ENCODE measurements around the gene POFUT2.

Gene POFUT2

DNA sequence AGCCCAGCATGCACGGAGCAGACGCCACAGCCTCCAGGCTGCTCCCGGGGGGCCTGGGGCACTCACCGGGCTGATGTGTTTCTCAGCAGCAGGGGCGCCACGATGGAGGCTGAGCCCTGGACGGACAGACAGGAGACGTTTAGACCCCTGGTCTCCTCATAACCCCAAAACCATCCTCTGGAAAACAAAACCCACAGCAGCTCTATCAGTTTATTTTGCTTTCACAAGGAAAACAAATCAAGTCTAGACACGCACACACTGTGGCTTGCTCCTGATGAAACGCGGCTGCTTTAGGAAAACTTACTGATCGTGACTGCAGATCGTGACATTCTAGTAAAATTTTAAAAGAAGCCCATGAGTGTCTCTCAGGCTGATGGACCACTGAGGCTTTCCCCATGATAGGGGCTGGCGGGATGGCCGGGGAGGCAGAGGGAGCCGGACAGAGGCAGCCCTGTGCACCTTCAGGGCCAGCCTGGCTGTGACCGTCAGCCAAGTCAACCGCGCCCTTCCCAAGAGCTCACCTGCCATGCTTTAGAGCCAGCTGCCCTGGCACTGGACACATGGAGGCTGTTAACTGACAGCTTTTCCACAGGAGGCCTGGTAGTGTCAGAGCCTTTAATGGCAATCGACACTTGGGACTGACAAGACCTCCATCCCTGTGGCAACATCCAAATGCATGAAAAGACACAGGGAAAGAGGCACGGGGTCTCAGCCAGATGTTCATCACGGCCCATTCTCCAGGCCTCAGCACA, 5.2 kb downstream of the POFUT2 start:
- no peak for DNase-seq (ENCODE audit: low spot score)

- no peak for DNase-seq (ENCODE audit: low spot score)
These were observed 6.0 kb downstream of the POFUT2 start for GRCh38 chr21:45281411-45282282.

DNA sequence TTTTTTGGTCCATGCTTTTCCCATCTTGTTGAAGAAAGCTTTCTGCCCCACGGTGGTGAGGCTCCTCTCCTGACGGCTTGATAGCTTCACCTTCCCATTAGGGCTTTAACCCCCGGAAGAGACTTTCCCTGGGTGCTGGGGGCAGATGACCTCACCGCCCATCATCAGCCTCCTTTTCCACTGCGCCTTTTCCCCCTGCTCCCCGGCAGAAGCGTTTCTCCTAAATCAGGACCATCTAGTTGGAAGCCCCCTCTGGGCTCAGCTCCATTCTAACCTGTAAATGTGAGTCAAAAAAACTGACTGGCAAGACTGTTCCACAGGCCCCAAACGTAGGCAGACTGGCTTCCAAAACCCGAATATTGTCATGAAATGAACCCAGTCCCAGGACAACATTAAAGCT, 6.7 kb downstream of the POFUT2 start:
- DNase-seq (ENCODE audit: low spot score), result no peak

DNA sequence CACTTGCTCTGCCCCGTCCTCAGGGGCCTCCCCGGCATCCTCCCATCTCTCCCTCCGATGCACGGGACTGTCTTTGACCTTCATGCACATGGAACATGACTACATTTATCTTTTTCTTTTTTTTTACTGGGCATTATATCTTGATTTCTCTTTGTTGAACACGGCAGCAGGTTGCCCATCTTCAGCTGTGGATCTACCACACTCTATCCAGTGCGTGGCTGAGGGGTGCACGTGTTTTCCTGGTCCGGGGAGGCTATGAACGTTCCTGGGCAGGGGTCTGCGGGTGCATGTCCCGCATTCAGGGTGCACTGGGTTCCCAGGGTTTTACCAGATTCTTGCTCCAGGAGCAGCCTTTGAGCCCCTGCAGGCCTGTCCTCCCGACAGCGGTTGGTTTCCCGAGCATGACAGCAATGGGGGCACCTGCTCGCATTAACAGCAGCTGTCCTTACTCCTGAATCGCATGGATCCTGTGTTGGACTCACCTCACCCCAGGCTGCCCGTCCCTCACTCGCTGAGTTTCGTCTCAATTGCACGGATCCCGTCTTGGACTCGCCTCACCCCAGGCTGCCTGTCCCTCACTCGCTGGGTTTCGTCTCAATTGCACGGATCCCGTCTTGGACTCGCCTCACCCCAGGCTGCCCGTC, 7.4 kb downstream of the POFUT2 start:
- DNase-seq (ENCODE audit: low spot score), result no peak

DNA sequence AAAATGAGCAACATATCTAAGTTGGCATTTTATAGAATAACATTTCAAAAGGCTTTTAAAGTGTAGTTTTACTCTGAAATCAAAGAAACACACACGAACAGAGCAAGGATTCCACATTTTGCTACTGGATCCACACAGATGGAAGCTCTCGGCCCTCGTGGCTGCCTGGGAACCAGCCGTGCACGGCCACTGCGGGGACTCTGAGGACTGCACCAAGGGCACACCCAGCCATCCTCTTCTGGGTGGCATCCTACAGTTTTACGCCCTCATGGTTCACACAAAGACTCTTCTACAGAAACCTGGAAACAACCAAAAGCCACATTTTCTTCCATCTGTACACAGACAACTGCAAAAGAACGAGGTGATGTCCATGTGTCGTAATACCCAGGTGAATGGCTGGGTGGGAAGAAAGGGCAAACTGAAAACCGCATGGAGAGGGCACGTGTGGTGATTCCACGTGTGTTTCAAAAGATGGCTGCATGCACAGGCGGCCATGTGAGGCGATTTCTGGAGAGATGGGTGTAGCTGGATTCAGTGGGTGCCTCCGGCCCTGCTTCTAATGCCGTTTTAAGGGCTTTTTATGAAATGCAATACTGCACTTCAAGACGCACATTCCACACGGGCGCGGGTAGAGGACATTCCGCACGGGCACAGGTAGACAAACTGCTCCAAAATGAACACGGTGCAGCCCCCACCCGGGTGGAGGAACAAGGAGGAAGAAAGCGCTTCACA, 8.1 kb downstream of the POFUT2 start:
- DNase-seq (ENCODE audit: low spot score), result no peak

GRCh38 chr21:45278156-45278911, 9.4 kb downstream of the POFUT2 start:
- DNase-seq (ENCODE audit: low spot score), result no peak

GRCh38 chr21:45277101-45278045, 10.3 kb downstream of the POFUT2 start:
- DNase-seq (ENCODE audit: low spot score), result no peak

- DNase-seq (ENCODE audit: low spot score), result no peak
These were observed 11.1 kb downstream of the POFUT2 start for GRCh38 chr21:45276596-45276995.

GRCh38 chr21:45270306-45270821, 17.3 kb downstream of the POFUT2 start:
- DNase-seq (ENCODE audit: low spot score), result no peak

GRCh38 chr21:45269861-45270260, 17.8 kb downstream of the POFUT2 start:
- no peak for DNase-seq (ENCODE audit: low spot score)

DNA sequence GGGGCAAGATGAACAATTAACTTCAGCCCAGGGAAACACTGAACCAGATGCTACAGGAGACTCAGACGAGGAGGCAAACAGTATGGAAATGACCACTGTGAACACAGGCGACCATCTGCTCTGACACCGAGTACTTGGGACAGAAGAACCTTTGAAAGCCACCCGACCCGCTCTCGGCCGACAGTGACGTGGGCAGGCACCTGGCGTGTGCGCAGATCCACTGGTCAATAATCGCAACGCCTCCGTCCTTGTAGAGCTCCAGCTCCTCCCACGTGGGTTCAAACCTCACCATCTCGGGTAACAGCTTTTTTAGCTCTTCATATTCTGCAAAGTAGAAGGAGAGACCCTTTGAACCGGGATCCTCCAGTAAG, 20.3 kb downstream of the POFUT2 start:
- no peak for DNase-seq (ENCODE audit: low spot score)

- DNase-seq (ENCODE audit: low spot score), result no peak
These were observed 20.9 kb downstream of the POFUT2 start for GRCh38 chr21:45266518-45267389.

DNA sequence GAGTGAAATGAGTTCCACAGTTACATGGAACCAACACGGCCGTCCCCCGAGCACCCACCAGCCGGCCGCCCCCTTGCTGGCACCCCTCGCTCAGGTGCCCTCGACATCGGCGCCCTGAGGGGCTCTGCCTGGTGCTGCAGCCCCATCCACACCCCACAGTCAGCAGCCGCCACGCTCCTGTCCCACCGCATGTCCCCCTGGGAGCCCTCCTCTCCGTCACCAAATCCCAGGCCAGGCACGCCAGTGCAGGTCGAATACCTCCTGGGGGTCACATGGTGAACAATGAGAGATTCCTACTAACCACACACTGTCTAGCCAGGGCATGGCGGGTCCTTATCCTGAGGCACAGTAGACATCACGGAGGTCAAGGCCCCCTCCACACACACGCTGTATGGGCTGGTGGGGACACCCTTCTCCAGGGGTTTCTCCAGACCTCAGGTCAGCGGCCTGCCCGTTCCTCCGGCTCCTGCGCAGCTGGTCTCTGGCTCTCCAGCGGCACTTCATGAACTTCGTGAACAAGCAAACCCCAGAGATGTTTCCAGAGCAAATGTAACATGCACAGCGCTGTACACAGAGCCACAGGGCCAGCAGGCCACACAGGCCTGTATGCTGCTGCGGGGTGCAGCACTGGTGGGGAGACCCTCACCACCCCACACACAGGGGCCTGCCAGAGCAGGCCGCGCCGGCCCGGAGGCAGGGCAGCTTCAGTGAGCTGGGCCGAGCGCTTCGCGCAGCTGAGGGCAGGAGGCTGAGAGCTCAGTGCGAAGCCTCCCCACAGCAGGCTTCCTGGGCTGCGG, 21.8 kb downstream of the POFUT2 start:
- no peak for DNase-seq (ENCODE audit: low spot score)

DNA sequence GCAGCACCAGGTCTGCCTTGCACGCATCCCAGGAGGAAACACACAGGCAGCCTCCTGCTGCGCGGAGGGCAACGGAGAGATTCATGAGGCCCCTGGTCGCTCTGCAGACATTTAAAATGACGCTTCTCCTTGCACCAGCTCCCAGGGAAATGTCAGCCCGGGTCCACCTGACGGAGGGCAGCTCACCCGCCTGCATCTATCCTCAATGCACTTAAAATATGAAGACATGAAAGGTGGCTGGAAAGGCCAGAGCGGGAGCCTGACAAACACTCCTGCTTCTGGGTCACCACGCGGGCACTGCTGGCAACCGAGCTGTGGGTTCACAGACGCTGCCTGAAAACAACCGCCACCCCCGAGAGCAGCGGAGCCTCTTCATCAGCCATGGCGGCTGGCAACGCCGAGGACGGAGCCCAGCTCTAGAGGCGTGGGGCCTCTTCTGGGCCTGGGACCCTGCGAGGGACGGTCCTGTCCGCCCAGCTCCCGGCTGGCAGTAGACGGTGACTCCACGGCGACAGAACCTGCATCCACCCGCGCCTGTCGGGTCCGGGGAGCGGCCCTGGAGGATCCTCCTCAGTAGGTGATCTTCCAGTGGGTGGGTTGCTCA, 22.7 kb downstream of the POFUT2 start:
- DNase-seq (ENCODE audit: low spot score), result no peak

- DNase-seq (ENCODE audit: low spot score), result no peak
These were observed 23.4 kb downstream of the POFUT2 start for GRCh38 chr21:45264146-45264911.

- DNase-seq (ENCODE audit: low spot score), result no peak
These were observed 24.2 kb downstream of the POFUT2 start for GRCh38 chr21:45263534-45263933.

DNA sequence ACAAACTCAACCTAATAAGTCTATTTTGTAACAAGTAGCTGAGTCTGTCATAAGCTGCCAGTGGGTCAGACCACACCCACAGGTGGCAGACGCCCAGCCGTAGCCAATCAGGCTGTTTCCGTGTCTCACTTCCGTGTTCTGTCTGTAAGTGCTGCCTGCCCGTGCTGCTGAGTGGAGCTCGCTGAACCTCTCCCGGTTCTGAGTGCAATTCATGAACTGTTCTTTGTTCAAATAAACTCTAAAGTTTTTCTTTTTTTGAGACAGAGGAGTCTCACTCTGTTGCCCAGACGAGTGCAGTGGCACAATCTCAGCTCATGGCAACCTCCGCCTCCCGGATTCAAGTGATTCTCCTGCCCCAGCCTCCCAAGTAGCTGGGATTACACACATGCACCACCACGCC, 25.1 kb downstream of the POFUT2 start:
- DNase-seq (ENCODE audit: low spot score), result peak; percentile 29

All from kidney tubule cell (primary cell).